ENCODE data around the gene CAD. TPM values are rescaled to one million over a fixed set of nuclear protein-coding genes. Genes with fewer than 3 reads are reported as not detected.

The CAD gene
- total RNA-seq, 1 donor from 2014 or later: 22.8 TPM

GRCh38 chr2:27222407-27222806 is 5.2 kb downstream of the CAD start:
- no peak for DNase-seq (ENCODE audit: low read depth)

- DNase-seq (ENCODE audit: low read depth): no peak
Measured at GRCh38 chr2:27223416-27223815, 6.2 kb downstream of the CAD start.

GRCh38 chr2:27225526-27225925 is 8.4 kb downstream of the CAD start:
- no peak for DNase-seq (ENCODE audit: low read depth)

DNA sequence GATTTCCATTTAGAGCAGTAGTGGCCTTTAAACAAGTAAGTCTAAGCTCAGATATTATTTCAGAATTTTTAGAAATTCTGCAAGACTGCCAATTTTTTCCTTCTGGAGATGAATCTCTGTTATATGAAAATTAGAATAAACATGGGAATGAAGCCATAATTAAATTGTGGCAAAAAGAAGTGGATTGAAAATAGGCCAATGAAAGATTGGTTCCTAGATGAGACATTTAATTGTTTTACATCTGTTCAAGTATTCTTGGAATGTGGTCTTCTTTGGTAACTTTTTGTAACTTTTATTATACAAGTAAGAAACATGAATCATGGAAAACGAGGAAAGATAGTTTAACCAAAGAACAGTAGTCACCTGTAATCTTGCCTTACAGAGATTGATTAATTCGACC is 10.3 kb downstream of the CAD start:
- DNase-seq (ENCODE audit: low read depth): no peak

DNA sequence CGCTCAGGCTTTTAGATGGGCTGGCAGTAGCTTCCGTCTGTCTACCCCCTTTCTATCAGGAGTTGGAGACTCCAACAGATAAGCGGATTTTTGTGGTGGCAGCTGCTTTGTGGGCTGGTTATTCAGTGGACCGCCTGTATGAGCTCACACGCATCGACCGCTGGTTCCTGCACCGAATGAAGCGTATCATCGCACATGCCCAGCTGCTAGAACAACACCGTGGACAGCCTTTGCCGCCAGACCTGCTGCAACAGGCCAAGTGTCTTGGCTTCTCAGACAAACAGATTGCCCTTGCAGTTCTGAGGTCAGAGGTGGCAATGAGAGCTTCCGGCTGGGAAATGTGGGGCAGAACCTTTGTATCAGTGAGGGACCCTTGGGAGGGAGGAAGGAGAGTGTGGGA is 14.8 kb downstream of the CAD start:
- peak; percentile 20 for DNase-seq (ENCODE audit: low read depth)

GRCh38 chr2:27233341-27233740 is 16.2 kb downstream of the CAD start:
- no peak for DNase-seq (ENCODE audit: low read depth)

GRCh38 chr2:27236136-27236535 is 19.0 kb downstream of the CAD start:
- no peak for DNase-seq (ENCODE audit: low read depth)

- no peak for DNase-seq (ENCODE audit: low read depth)
Measured at GRCh38 chr2:27236626-27237025, 19.5 kb downstream of the CAD start.

- no peak for DNase-seq (ENCODE audit: low read depth)
Measured at GRCh38 chr2:27237341-27237945, 20.3 kb downstream of the CAD start.

- no peak for DNase-seq (ENCODE audit: low read depth)
Measured at GRCh38 chr2:27238976-27239375, 21.8 kb downstream of the CAD start.

GRCh38 chr2:27240406-27240805 is 23.2 kb downstream of the CAD start:
- DNase-seq (ENCODE audit: low read depth): no peak

GRCh38 chr2:27241761-27242613 is 24.8 kb downstream of the CAD start:
- peak; percentile 71 for DNase-seq (ENCODE audit: low read depth)

GRCh38 chr2:27242614-27242951 is 25.4 kb downstream of the CAD start:
- DNase-seq (ENCODE audit: low read depth): no peak

GRCh38 chr2:27243391-27244130 is 26.4 kb downstream of the CAD start:
- DNase-seq (ENCODE audit: low read depth): peak; percentile 72

DNA sequence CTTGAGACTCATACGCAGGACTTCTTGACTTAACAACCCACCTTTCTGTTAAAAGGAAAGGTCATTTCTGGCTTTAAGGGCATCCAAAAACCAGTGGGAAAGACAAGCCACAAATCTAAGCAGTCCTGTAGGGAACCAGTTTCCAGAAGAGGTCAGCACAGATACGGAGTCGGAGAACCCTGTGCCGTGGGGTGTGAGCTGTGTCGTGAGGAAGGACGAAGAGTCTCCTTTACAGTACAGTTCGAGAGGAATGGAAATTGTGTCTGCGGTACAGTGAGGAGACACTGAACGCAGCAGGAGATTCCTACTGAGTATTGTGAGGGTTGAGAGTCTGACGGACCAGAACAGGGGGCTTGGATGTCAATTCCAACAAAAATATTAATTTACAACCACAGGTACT is 27.9 kb downstream of the CAD start:
- no peak for DNase-seq (ENCODE audit: low read depth)

DNA sequence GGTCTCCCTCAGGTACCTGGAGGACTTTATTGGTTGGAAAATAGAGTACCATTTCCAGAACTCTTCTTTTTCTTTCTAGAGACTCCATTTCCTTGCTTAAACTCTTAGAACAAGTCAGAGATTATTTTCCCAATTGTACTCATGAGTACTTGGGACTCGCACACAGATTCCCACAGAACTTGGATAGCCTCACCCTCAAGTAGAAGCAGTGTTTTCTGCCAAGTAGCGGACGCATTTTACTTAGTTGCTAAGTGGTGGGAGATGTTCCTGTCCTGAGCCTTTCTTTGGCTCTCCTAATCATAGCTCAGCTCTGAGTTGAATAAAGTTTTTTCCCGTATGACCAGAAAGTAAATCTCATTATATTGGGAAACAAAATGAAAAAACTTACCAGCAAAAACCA is 28.5 kb downstream of the CAD start:
- DNase-seq (ENCODE audit: low read depth): no peak

- no peak for DNase-seq (ENCODE audit: low read depth)
Measured at GRCh38 chr2:27247893-27248292, 30.7 kb downstream of the CAD start.

GRCh38 chr2:27249159-27249890 is 32.2 kb downstream of the CAD start:
- DNase-seq (ENCODE audit: low read depth): no peak

DNA sequence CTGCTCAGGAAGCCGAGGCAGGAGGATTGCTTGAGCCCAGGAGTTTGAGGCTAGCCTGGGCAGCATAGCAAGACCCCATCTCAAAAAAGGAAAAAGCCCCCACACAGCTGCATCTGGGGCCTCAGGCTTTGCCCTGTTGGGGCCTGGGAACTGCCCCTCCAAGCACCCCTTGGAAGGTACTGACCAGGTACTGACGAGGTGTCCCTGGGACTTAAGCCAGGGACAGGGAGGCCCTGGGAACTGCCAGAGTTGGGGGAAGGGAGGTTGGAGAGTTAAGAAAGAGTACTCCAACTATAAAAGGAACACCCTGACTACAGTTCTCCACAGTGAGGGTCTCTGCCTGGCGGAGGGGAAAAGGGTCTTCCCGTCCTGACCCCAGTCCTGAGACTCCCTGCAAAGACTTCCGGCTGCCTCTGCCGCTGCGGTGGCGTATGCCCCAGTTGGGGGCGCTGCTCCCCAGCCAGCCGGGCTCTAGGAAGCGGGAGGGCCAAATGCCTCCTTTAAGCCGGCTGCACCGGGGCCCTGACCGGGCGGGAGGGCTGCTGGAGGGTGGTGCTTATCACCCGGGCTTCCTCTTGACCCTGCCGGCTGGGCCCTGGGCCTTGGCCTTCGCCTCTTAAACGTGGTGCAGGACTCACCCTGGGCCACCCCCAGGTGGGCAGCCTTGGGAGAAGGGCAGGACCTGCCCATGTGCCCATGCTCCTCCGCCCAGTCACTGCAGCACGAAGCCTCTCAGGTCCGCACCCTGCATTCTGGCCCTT is 32.9 kb downstream of the CAD start:
- peak; percentile 36 for DNase-seq (ENCODE audit: low read depth)

DNA sequence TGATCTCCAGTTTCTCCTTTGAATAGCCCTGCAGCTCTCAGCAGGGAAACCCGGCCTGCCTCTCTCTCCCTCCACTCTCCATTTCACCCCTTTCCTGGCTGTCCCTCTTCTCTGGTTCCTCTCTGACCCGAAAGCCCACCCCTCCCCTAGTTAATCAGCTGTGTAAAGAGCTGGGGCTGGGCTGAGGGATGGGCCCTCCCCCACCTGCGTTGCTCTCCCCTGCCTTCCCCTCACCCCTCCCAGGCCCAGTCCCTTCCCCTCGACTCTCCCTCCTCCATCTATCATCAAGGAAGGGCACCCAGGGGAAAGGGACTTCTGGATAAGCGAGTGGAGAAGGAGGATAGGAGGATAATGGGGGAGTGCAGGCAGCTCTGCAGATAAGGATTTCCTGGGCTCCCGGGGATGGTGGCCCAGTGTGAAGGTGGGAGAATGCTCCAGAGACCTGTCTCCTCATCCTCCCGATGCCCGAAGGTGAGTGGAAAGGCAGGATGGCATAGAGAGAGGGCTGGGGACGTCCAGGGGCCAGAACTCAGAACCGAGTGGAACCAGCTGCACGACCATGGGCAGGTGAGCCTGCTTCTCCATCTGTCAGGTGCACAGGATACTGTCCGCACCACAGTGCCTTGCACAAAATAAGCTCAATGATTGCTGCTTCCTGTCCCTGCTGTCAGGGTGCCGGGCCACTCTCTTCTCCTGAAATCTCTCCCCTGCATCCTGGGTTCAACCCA is 33.6 kb downstream of the CAD start:
- DNase-seq (ENCODE audit: low read depth): no peak

Data from myocyte (in vitro differentiated cells).